GM12878 (cell line): ENCODE results near the gene PSMD1. TPM values are rescaled to one million over a fixed set of nuclear protein-coding genes. Genes with fewer than 3 reads are reported as not detected.

ENCODE experiments used
- CHD4 ChIP-seq: fragments of 200-600 bp; sonication (generic); IDR thresholded peaks from 2 replicates; pipeline ENCODE4 v1.6.1; 2016; ENCODE audit warnings: mild to moderate bottlenecking
- CREM ChIP-seq: IDR thresholded peaks from 2 replicates; pipeline ENCODE4 v1.6.1; 2014; ENCODE audit warnings: antibody characterized with exemption, low read depth
- IRF4 ChIP-seq: IDR thresholded peaks from 2 replicates; pipeline ENCODE4 v1.6.1; 2011; ENCODE audit warnings: low read depth, low read length
- KDM1A ChIP-seq: fragments of 200-600 bp; sonication (generic); IDR thresholded peaks from 2 replicates; pipeline ENCODE4 v1.6.1; 2016; ENCODE audit warnings: borderline replicate concordance
- LARP7 ChIP-seq: fragments of 450-650 bp; IDR thresholded peaks from 2 replicates; pipeline ENCODE4 v1.6.1; 2017; ENCODE audit warnings: mild to moderate bottlenecking
- NBN ChIP-seq: fragments of 450-650 bp; IDR thresholded peaks from 2 replicates; pipeline ENCODE4 v1.6.1; 2016
- PML ChIP-seq: IDR thresholded peaks from 2 replicates; pipeline ENCODE4 v1.6.1; 2012; ENCODE audit warnings: low read length, inconsistent platforms
- POLR2A ChIP-seq: IDR thresholded peaks from 2 replicates; pipeline ENCODE4 v1.6.1; 2011; ENCODE audit warnings: low read depth, mild to moderate bottlenecking, low read length
- POLR2AphosphoS2 ChIP-seq: IDR thresholded peaks from 2 replicates; pipeline ENCODE4 v1.6.1; 2011; ENCODE audit warnings: low read depth, mild to moderate bottlenecking, low read length, improper control_type of control experiment, moderate library complexity
- SIX5 ChIP-seq: IDR thresholded peaks from 2 replicates; pipeline ENCODE4 v1.6.1; 2011; ENCODE audit warnings: mild to moderate bottlenecking, low read depth, low read length, moderate library complexity; ENCODE audit not compliant: severe bottlenecking
- SP1 ChIP-seq: IDR thresholded peaks from one replicate; pipeline ENCODE4 v1.6.1; 2011; ENCODE audit warnings: low read depth, low read length
- SREBF1 ChIP-seq: IDR thresholded peaks from 2 replicates; pipeline ENCODE4 v1.6.1; 2012; ENCODE audit warnings: mild to moderate bottlenecking, low read length
- SRF ChIP-seq, 2 experiments: IDR thresholded peaks; 2 replicates each; pipeline ENCODE4 v1.6.1; 2011; ENCODE audit warnings: low read depth in 2 of 2, low read length in 2 of 2, mild to moderate bottlenecking in 1 of 2, moderate library complexity in 1 of 2
- TARDBP ChIP-seq: IDR thresholded peaks from 2 replicates; pipeline ENCODE4 v1.6.1; 2016; ENCODE audit warnings: borderline replicate concordance
- YY1 ChIP-seq: IDR thresholded peaks from 2 replicates; pipeline ENCODE4 v1.6.1; 2011; ENCODE audit warnings: low read depth, mild to moderate bottlenecking, low read length
- ZSCAN29 ChIP-seq: fragments of 450-650 bp; IDR thresholded peaks from 2 replicates; pipeline ENCODE4 v1.6.1; 2017; ENCODE audit warnings: mild to moderate bottlenecking, moderate library complexity
- polyA plus RNA-seq, 11 experiments: library from polyadenylated mRNA; depleted of rRNA in 4 of 11; unstranded in 6 of 11; stranded (reverse) in 5 of 11; fragments of >200 nt; fragmentation: Nextera tagmentation in 4 of 11; fragmentation: Illumina TruSeq in 1 of 11; extraction: Ambion mirVana in 4 of 11; extraction: Trizol in 1 of 11; gene quantifications; 1 replicate in 1 of 11; 2 replicates in 10 of 11; pipeline versions ENCODE4 v1.2.1 to v1.2.3, GENCODE V29; 2011 to 2016; ENCODE audit warnings: inconsistent platforms in 2 of 11, missing spikeins in 2 of 11, low read depth in 1 of 11
- total RNA-seq, 4 experiments: library from RNA; depleted of rRNA in 3 of 4; stranded (reverse); fragments of >200 nt in 3 of 4; fragmentation: Illumina TruSeq in 1 of 4; extraction: Trizol in 1 of 4; gene quantifications; 2 replicates each; pipeline versions ENCODE4 v1.2.1 to v1.2.3, GENCODE V29; 2013 to 2021
- TF ChIP-seq, protein P1 (sequence below): fragments of 450-650 bp; IDR thresholded peaks from 2 replicates; pipeline ENCODE4 v1.6.1; 2017; ENCODE audit warnings: mild to moderate bottlenecking, moderate library complexity
- TF ChIP-seq, protein P2 (sequence below): IDR thresholded peaks from 2 replicates; pipeline ENCODE4 v1.6.1; 2011; ENCODE audit warnings: borderline replicate concordance, low read depth, mild to moderate bottlenecking, moderate library complexity, mixed read lengths, low read length; ENCODE audit not compliant: insufficient read depth; ENCODE audit errors: extremely low read length
- TF ChIP-seq, protein P3 (sequence below): IDR thresholded peaks from 2 replicates; pipeline ENCODE4 v1.6.1; 2012; ENCODE audit warnings: low read depth, low read length, improper control_type of control experiment
- TF ChIP-seq, protein P4 (sequence below): fragments of 450-650 bp; IDR thresholded peaks from 2 replicates; pipeline ENCODE4 v1.6.1; 2018; ENCODE audit warnings: borderline replicate concordance, mild to moderate bottlenecking; ENCODE audit not compliant: partially characterized antibody
- TF ChIP-seq, protein P5 (sequence below): fragments of 450-650 bp; IDR thresholded peaks from 2 replicates; pipeline ENCODE4 v1.6.1; 2016; ENCODE audit warnings: mild to moderate bottlenecking

Gene PSMD1
- total and polyA plus RNA-seq, 10 of the 15 experiments (the other 5 are each of a cell fraction or from before 2014, with no cell fraction given): 87.4 to 220 (median 139) TPM

DNA sequence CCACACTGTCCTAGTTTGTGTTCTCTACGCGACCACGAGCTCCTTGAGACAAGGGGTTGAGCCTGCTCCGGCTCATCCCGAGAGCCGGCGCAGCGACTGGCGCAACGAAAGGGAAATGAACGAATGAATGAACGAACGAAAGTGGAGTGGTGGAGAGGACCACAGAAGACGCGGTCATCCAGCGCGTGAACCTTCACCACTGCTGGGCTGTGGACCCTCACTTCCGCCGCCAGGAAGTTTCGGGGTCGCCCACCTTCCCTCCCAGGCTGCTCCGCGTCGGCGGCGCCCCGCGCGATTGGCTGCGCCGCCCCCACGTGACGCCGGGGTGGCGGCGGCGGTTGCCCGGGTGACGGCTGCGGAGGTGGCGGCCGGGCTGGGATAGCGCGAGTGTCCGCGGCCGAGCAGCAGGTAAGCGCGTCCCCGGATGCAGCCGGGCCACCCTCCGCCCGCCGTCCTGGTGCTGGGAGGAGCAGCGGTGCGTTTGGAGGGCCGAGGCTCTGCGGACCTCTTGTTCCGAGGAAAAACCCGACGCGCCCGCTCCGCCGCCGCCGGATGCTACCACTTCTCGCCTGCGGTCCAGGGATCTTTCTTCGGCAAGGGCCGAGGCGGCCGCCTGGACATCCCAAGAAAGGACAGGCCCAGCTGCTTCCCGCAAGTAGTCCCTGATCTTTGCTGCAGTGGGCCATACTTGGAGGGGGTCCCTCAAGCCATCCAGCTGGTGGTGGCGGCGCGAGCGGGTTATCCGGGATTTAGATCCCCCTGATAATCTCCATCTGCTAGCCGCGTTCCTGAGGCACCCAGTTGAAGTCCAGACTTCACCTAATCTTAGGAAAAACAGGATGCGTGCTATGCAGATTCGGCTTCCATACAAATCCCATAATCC is 141.9 kb downstream of the PSMD1 start, which contains the start of gene ARMC9 (continued):
- TF ChIP-seq, protein P1, sequence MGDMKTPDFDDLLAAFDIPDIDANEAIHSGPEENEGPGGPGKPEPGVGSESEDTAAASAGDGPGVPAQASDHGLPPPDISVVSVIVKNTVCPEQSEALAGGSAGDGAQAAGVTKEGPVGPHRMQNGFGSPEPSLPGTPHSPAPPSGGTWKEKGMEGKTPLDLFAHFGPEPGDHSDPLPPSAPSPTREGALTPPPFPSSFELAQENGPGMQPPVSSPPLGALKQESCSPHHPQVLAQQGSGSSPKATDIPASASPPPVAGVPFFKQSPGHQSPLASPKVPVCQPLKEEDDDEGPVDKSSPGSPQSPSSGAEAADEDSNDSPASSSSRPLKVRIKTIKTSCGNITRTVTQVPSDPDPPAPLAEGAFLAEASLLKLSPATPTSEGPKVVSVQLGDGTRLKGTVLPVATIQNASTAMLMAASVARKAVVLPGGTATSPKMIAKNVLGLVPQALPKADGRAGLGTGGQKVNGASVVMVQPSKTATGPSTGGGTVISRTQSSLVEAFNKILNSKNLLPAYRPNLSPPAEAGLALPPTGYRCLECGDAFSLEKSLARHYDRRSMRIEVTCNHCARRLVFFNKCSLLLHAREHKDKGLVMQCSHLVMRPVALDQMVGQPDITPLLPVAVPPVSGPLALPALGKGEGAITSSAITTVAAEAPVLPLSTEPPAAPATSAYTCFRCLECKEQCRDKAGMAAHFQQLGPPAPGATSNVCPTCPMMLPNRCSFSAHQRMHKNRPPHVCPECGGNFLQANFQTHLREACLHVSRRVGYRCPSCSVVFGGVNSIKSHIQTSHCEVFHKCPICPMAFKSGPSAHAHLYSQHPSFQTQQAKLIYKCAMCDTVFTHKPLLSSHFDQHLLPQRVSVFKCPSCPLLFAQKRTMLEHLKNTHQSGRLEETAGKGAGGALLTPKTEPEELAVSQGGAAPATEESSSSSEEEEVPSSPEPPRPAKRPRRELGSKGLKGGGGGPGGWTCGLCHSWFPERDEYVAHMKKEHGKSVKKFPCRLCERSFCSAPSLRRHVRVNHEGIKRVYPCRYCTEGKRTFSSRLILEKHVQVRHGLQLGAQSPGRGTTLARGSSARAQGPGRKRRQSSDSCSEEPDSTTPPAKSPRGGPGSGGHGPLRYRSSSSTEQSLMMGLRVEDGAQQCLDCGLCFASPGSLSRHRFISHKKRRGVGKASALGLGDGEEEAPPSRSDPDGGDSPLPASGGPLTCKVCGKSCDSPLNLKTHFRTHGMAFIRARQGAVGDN: peak; percentile 68
- TF ChIP-seq, protein P2, sequence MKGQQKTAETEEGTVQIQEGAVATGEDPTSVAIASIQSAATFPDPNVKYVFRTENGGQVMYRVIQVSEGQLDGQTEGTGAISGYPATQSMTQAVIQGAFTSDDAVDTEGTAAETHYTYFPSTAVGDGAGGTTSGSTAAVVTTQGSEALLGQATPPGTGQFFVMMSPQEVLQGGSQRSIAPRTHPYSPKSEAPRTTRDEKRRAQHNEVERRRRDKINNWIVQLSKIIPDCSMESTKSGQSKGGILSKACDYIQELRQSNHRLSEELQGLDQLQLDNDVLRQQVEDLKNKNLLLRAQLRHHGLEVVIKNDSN: peak; percentile 99
- TF ChIP-seq, protein P3, sequence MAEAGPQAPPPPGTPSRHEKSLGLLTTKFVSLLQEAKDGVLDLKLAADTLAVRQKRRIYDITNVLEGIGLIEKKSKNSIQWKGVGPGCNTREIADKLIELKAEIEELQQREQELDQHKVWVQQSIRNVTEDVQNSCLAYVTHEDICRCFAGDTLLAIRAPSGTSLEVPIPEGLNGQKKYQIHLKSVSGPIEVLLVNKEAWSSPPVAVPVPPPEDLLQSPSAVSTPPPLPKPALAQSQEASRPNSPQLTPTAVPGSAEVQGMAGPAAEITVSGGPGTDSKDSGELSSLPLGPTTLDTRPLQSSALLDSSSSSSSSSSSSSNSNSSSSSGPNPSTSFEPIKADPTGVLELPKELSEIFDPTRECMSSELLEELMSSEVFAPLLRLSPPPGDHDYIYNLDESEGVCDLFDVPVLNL: no peak
- peak; percentile 77; the same call in 1 of the 2 replicates for TF ChIP-seq PML
- peak; percentile 51; the same call in 1 of the 2 replicates for TF ChIP-seq YY1
- TF ChIP-seq POLR2AphosphoS2: no peak; the same call in 1 of the 2 replicates
- 0 out of 2 replicates have a peak, but pooled peaks have one; percentile 36 for TF ChIP-seq IRF4
- TF ChIP-seq KDM1A: no peak
- TF ChIP-seq ZSCAN29: no peak
- TF ChIP-seq POLR2A: peak; percentile 92
- 0 out of 2 replicates have a peak, but pooled peaks have one; percentile 51 for TF ChIP-seq CHD4
- TF ChIP-seq SIX5: no peak
- TF ChIP-seq LARP7: peak; percentile 95; the same call in 1 of the 2 replicates
- TF ChIP-seq CREM: no peak
- TF ChIP-seq, protein P4, sequence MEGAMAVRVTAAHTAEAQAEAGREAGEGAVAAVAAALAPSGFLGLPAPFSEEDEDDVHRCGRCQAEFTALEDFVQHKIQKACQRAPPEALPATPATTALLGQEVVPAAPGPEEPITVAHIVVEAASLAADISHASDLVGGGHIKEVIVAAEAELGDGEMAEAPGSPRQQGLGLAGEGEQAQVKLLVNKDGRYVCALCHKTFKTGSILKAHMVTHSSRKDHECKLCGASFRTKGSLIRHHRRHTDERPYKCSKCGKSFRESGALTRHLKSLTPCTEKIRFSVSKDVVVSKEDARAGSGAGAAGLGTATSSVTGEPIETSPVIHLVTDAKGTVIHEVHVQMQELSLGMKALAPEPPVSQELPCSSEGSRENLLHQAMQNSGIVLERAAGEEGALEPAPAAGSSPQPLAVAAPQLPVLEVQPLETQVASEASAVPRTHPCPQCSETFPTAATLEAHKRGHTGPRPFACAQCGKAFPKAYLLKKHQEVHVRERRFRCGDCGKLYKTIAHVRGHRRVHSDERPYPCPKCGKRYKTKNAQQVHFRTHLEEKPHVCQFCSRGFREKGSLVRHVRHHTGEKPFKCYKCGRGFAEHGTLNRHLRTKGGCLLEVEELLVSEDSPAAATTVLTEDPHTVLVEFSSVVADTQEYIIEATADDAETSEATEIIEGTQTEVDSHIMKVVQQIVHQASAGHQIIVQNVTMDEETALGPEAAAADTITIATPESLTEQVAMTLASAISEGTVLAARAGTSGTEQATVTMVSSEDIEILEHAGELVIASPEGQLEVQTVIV: no peak
- no peak for TF ChIP-seq SREBF1
- TF ChIP-seq NBN: 0 out of 2 replicates have a peak, but pooled peaks have one; percentile 40
- TF ChIP-seq SP1: peak; percentile 41
- no peak for TF ChIP-seq TARDBP
- TF ChIP-seq, protein P5, sequence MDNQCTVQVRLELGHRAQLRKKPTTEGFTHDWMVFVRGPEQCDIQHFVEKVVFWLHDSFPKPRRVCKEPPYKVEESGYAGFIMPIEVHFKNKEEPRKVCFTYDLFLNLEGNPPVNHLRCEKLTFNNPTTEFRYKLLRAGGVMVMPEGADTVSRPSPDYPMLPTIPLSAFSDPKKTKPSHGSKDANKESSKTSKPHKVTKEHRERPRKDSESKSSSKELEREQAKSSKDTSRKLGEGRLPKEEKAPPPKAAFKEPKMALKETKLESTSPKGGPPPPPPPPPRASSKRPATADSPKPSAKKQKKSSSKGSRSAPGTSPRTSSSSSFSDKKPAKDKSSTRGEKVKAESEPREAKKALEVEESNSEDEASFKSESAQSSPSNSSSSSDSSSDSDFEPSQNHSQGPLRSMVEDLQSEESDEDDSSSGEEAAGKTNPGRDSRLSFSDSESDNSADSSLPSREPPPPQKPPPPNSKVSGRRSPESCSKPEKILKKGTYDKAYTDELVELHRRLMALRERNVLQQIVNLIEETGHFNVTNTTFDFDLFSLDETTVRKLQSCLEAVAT: no peak
- TF ChIP-seq SRF (IDR thresholded peaks at IDR 0.05; ENCODE audit: low read depth in 2 of 2, low read length in 2 of 2): no peak
